Mesenchymal stem cell (in vitro differentiated cells and primary cell): ENCODE measurements around the gene NFS1.
"Not testable (repeated sequence)": the region's sequence is repeated elsewhere in the genome, so short reads cannot be mapped to it uniquely, and the experiment has no call there.

Experiments
- DNase-seq: peaks from one replicate; pipeline ENCODE4 v3.0.0-alpha.2; 2013
- H2AFZ ChIP-seq: one replicate; pipeline ENCODE4 v1.6.1; 2013; ENCODE audit warnings: low read depth, mild to moderate bottlenecking, control low read depth, inconsistent platforms, low read length, moderate library complexity
- H2AK5ac ChIP-seq: 2 replicates; pipeline ENCODE4 v1.6.1; 2013; ENCODE audit warnings: low read length, moderate library complexity, mild to moderate bottlenecking, inconsistent platforms; ENCODE audit not compliant: severe bottlenecking
- H2BK120ac ChIP-seq: one replicate; pipeline ENCODE4 v1.6.1; 2013; ENCODE audit warnings: low read depth, mild to moderate bottlenecking, inconsistent platforms, low read length, moderate library complexity
- H2BK12ac ChIP-seq, 2 experiments: one replicate each; pipeline ENCODE4 v1.6.1; 2013; ENCODE audit warnings: inconsistent platforms in 2 of 2, low read length in 2 of 2, mild to moderate bottlenecking in 2 of 2, moderate library complexity in 2 of 2, control low read depth in 1 of 2
- H2BK15ac ChIP-seq: one replicate; pipeline ENCODE4 v1.6.1; 2013; ENCODE audit warnings: mild to moderate bottlenecking, low read depth, inconsistent platforms; ENCODE audit not compliant: poor library complexity, severe bottlenecking
- H2BK5ac ChIP-seq: 2 replicates; pipeline ENCODE4 v1.6.1; 2013; ENCODE audit warnings: low read depth, mild to moderate bottlenecking, low read length, control low read depth, inconsistent platforms; ENCODE audit not compliant: poor library complexity, severe bottlenecking
- H3K14ac ChIP-seq, 2 experiments: one replicate each; pipeline ENCODE4 v1.6.1; 2013; ENCODE audit warnings: inconsistent platforms in 2 of 2, low read length in 2 of 2, control low read depth in 1 of 2, mild to moderate bottlenecking in 1 of 2, moderate library complexity in 1 of 2
- H3K18ac ChIP-seq, 2 experiments: one replicate each; pipeline ENCODE4 v1.6.1; 2013; ENCODE audit warnings: inconsistent platforms in 2 of 2, low read length in 2 of 2, control low read depth in 1 of 2, low read depth in 1 of 2, mild to moderate bottlenecking in 1 of 2
- H3K23ac ChIP-seq, 2 experiments: one replicate each; pipeline ENCODE4 v1.6.1; 2013; ENCODE audit warnings: inconsistent platforms in 2 of 2, low read length in 2 of 2, mild to moderate bottlenecking in 2 of 2, moderate library complexity in 2 of 2, control low read depth in 1 of 2
- H3K27ac ChIP-seq: 2 replicates; pipeline ENCODE4 v1.5.1; 2013; ENCODE audit warnings: mild to moderate bottlenecking, moderate library complexity, low read length, control low read depth, inconsistent platforms; ENCODE audit not compliant: poor library complexity, severe bottlenecking
- H3K27me3 ChIP-seq, 2 experiments: 2 replicates each; pipeline versions ENCODE4 v1.6.1 to v1.7.0; 2013; ENCODE audit warnings: low read length in 2 of 2, mild to moderate bottlenecking in 2 of 2, moderate library complexity in 2 of 2, control low read depth in 1 of 2, inconsistent platforms in 1 of 2; ENCODE audit not compliant: control insufficient read depth in 1 of 2, insufficient read depth in 1 of 2
- H3K36me3 ChIP-seq, 2 experiments: 2 replicates each; pipeline versions ENCODE4 v1.6.1 to v1.7.0; 2013; ENCODE audit warnings: low read length in 2 of 2, control low read depth in 1 of 2, inconsistent platforms in 1 of 2, low read depth in 1 of 2, mild to moderate bottlenecking in 1 of 2; ENCODE audit not compliant: insufficient read depth in 2 of 2, control insufficient read depth in 1 of 2
- H3K4ac ChIP-seq, 2 experiments: one replicate each; pipeline ENCODE4 v1.6.1; 2013; ENCODE audit warnings: inconsistent platforms in 2 of 2, low read length in 2 of 2, mild to moderate bottlenecking in 2 of 2, moderate library complexity in 2 of 2, control low read depth in 1 of 2, low read depth in 1 of 2
- H3K4me1 ChIP-seq: 2 replicates; pipeline ENCODE4 v1.6.1; 2013; ENCODE audit warnings: low read depth, low read length, control low read depth; ENCODE audit not compliant: control insufficient read depth, insufficient read depth
- H3K4me2 ChIP-seq: 2 replicates; pipeline ENCODE4 v1.6.1; 2013; ENCODE audit warnings: low read length, mild to moderate bottlenecking, inconsistent platforms; ENCODE audit not compliant: poor library complexity, severe bottlenecking
- H3K4me3 ChIP-seq, 2 experiments: 2 replicates each; pipeline versions ENCODE4 v1.5.1 to v1.7.0; 2013; ENCODE audit warnings: low read length in 2 of 2, mild to moderate bottlenecking in 2 of 2, control low read depth in 1 of 2, low read depth in 1 of 2; ENCODE audit not compliant: insufficient read depth in 1 of 2
- H3K79me1 ChIP-seq: replicated peaks from 2 replicates; pipeline ENCODE4 v1.6.1; 2013; ENCODE audit warnings: mild to moderate bottlenecking, control low read depth, low read length, inconsistent platforms; ENCODE audit not compliant: poor library complexity, severe bottlenecking
- H3K9ac ChIP-seq: 2 replicates; pipeline ENCODE4 v1.7.0; 2013; ENCODE audit warnings: mild to moderate bottlenecking, low read length, moderate library complexity
- H3K9me3 ChIP-seq: 2 replicates; pipeline ENCODE4 v1.7.0; 2013; ENCODE audit warnings: mild to moderate bottlenecking, low read length; ENCODE audit not compliant: control insufficient read depth
- H4K8ac ChIP-seq: one replicate; pipeline ENCODE4 v1.6.1; 2013; ENCODE audit warnings: inconsistent platforms, mild to moderate bottlenecking, low read length, moderate library complexity
- H4K91ac ChIP-seq: one replicate; pipeline ENCODE4 v1.6.1; 2013; ENCODE audit warnings: mild to moderate bottlenecking, low read length, inconsistent platforms
- WGBS: methylation state at CpG from one replicate; pipeline ENCODE4 v1.1.7; 2013; ENCODE audit warnings: mixed read lengths; 5-methylcytosine and 5-hydroxymethylcytosine counted together

Gene NFS1

DNA sequence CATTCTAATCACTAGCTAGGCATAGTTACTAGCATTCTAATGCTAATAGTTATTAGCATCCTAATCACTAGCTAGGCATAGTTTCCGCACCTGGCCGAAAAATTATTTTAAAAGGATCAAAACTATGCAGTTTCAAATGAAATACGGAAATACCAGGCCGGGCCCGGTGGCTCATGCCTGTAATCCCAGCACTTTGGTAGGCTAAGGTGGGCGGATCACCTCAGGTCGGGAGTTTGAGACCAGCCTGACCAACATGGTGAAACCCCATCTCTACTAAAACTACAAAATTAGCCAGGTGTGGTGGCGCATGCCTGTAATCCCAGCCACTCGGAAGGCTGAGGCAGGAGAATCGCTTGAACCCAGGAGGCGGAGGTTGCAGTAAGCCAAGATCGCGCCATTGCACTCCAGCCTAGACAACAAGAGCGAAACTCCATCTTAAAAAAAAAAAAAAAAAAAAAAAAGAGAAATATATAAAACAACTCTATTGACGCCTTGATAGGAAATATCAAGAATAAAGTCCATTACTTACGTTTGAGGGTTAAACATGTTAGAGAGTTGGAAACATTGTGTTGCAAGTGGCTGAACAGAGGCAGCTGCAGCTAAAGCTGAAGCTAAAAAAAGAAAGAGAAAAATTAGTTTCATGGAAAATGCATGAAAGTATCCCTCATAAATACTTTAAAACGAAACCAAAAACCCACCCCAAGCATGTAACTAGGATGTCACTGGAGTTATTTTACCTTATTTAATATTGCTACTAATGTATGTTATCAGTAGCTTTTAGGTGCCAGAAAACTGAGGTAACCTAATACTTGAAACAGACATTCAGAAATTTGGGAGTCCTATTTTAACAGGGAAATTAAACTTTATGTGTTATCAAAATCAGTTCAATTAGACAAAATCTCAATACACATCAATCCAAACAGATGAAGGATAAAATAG lies 7.7 kb upstream of the NFS1 start:
- H3K36me3 ChIP-seq = peaks cover 19 to 97% of the 10 kb centered on the region in 2 experiments
- H2BK5ac ChIP-seq, H2BK15ac ChIP-seq, H3K4ac ChIP-seq, H3K9ac ChIP-seq, DNase-seq, H2AK5ac ChIP-seq, H3K23ac ChIP-seq, H3K4me3 ChIP-seq, H2BK12ac ChIP-seq, H3K18ac ChIP-seq, H3K4me1 ChIP-seq, H4K91ac ChIP-seq, H3K27me3 ChIP-seq, H3K27ac ChIP-seq, H2AFZ ChIP-seq, H3K79me1 ChIP-seq, H4K8ac ChIP-seq, H3K4me2 ChIP-seq, H2BK120ac ChIP-seq, H3K14ac ChIP-seq, H3K9me3 ChIP-seq: not testable (repeated sequence)
- 93% methylated on average over 8 of the region's 17 CpGs for WGBS

DNA sequence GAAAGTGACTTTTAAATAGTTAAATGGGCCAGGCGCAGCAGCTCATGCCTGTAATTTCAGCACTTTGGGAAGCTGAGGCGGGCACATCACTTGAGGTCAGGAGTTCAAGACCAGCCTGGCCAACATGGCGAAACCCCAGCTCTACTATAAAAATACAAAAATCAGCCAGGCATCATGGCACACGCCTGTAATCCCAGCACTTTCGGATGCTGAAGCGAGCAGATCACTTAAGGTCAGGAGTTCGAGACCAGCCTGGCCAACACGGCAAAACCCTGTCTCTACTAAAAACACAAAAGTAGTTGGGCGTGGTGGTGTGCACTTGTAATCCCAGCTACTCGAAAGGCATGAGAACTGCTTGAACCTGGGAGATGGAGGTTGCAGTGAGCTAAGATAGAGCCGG lies 6.7 kb upstream of the NFS1 start:
- 96% methylated on average over 10 of the region's 11 CpGs for WGBS
- H3K27me3 ChIP-seq, H2AFZ ChIP-seq, H3K14ac ChIP-seq, H3K4me3 ChIP-seq, H3K27ac ChIP-seq, H3K18ac ChIP-seq, H4K8ac ChIP-seq, H3K4me1 ChIP-seq, H2BK12ac ChIP-seq, H2BK5ac ChIP-seq, H2AK5ac ChIP-seq, H3K9me3 ChIP-seq, H3K4me2 ChIP-seq, H2BK15ac ChIP-seq, H3K79me1 ChIP-seq, DNase-seq, H2BK120ac ChIP-seq, H3K23ac ChIP-seq, H3K4ac ChIP-seq, H4K91ac ChIP-seq: not testable (repeated sequence)
- Histone ChIP-seq H3K9ac (peak overlapping the region; percentile 21), H3K36me3 (peaks cover 23 to 97% of the 10 kb centered on the region in 2 experiments)

DNA sequence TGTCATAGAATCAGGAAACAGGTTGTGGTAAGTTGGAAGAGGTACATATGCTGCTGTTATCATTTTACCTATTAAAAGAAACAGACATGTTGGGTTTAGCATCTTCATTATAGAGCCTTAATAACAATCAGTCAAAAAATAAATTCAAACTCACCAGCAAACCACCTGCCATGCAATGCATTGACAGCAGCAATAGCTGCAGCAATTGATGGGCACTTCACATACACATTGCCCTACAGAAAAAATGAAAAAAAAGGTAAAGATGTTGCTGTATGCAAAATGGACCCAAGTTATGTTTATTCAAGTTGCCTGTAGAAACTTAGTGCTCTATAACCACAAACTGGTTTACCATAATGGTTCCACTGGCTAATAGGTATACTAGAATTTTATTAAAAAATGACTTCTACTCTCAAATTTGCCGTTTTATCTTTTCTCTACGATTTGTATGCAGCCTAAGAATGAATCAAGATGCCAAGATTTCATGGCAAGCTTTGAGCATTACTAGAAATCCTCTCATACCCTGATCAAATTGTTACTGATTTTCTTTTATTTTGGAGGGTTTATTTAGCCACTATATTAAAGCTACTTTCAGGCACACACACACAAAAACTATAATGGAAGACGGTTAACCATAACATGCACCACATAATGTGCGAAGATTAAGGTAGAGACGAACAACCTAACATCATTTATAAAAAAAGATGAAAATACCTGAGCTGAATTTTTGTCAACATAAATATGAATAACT lies 5.5 kb upstream of the NFS1 start:
- H3K4ac ChIP-seq = no peak overlapping the region
- H2BK120ac ChIP-seq = no peak overlapping the region
- no peak overlapping the region for H3K23ac ChIP-seq
- no peak overlapping the region for H3K18ac ChIP-seq
- 89% methylated on average over 5 of the region's 5 CpGs for WGBS
- no peak overlapping the region for H2AK5ac ChIP-seq
- no peak overlapping the region for H2BK5ac ChIP-seq
- H3K27me3 ChIP-seq = no peaks in the 10 kb centered on the region
- H3K36me3 ChIP-seq = peaks cover 23 to 90% of the 10 kb centered on the region in 2 experiments
- no peak overlapping the region for H2BK12ac ChIP-seq
- H3K14ac ChIP-seq = no peak overlapping the region
- no peak overlapping the region for H3K4me3 ChIP-seq
- H3K79me1 ChIP-seq = no peaks in the 10 kb centered on the region
- H3K4me2 ChIP-seq = no peak overlapping the region
- no peak overlapping the region for H3K27ac ChIP-seq
- H4K91ac ChIP-seq = no peak overlapping the region
- H3K9ac ChIP-seq = peak overlapping the region; percentile 5
- peaks cover 4% of the 10 kb centered on the region for H3K4me1 ChIP-seq
- H2AFZ ChIP-seq = no peak overlapping the region
- DNase-seq = no peak
- no peak overlapping the region for H2BK15ac ChIP-seq
- H3K9me3 ChIP-seq = no peaks in the 10 kb centered on the region
- H4K8ac ChIP-seq = no peak overlapping the region
